CD4-positive, alpha-beta memory T cell (primary cell): ENCODE results near the gene EAPP. TPM values are rescaled to one million over a fixed set of nuclear protein-coding genes. Genes with fewer than 3 reads are reported as not detected.
"Not testable (repeated sequence)": the region's sequence is repeated elsewhere in the genome, so short reads cannot be mapped to it uniquely, and the experiment has no call there.

Source experiments
- CTCF ChIA-PET: fragments of 350-600 bp; sonication (Branson Sonifier 250); formaldehyde crosslinking; loops from one replicate; lab custom pipeline; 2021; ENCODE audit warnings: inconsistent platforms; ENCODE audit not compliant: partially characterized antibody; lab: Charles Lee
- POLR2A ChIA-PET: fragments of 350-600 bp; sonication (Branson Sonifier 250); formaldehyde crosslinking; loops from one replicate; lab custom pipeline; 2021; ENCODE audit not compliant: partially characterized antibody; lab: Charles Lee
- DNase-seq, 5 donors: peaks; one replicate each; pipeline versions ENCODE4 v3.0.0 to v3.0.0-alpha.2; 2020 to 2022; ENCODE audit warnings: mixed read lengths in 1 of 5
- H3K27ac ChIP-seq: one replicate; pipeline ENCODE4 v1.7.0; 2013; ENCODE audit warnings: low read depth, low read length
- H3K27me3 ChIP-seq: 2 replicates; pipeline ENCODE4 v1.7.0; 2013; ENCODE audit warnings: mild to moderate bottlenecking, low read length, moderate library complexity; ENCODE audit not compliant: insufficient read depth
- H3K36me3 ChIP-seq: 2 replicates; pipeline ENCODE4 v1.7.0; 2013; ENCODE audit warnings: mild to moderate bottlenecking, low read length, moderate library complexity; ENCODE audit not compliant: insufficient read depth
- H3K4me1 ChIP-seq: 2 replicates; pipeline ENCODE4 v1.7.0; 2013; ENCODE audit warnings: mild to moderate bottlenecking, low read length, moderate library complexity; ENCODE audit not compliant: insufficient read depth
- H3K4me3 ChIP-seq, 2 donors: one replicate each; pipeline ENCODE4 v1.7.0; 2013; ENCODE audit warnings: low read length in 2 of 2, mild to moderate bottlenecking in 1 of 2
- H3K9me3 ChIP-seq, 2 donors: one replicate each; pipeline ENCODE4 v1.7.0; 2013; ENCODE audit warnings: low read length in 2 of 2, control low read depth in 1 of 2; ENCODE audit not compliant: control insufficient read depth in 1 of 2
- H3K27ac Mint-ChIP-seq, 7 donors: one replicate each; pipeline ENCODE4 v1.8.0; 2020 to 2021; ENCODE audit warnings: mixed read lengths in 7 of 7, mild to moderate bottlenecking in 6 of 7, inconsistent platforms in 3 of 7, moderate library complexity in 3 of 7
- H3K27me3 Mint-ChIP-seq, 2 donors: one replicate each; pipeline ENCODE4 v1.8.0; 2020 to 2021; ENCODE audit warnings: mixed read lengths in 2 of 2
- H3K36me3 Mint-ChIP-seq, 2 donors: one replicate each; pipeline ENCODE4 v1.8.0; 2020 to 2021; ENCODE audit warnings: mixed read lengths in 2 of 2, inconsistent platforms in 1 of 2, mild to moderate bottlenecking in 1 of 2
- H3K4me1 Mint-ChIP-seq, 4 donors: one replicate each; pipeline ENCODE4 v1.8.0; 2020 to 2021; ENCODE audit warnings: mixed read lengths in 4 of 4, mild to moderate bottlenecking in 1 of 4
- H3K4me3 Mint-ChIP-seq, 8 donors: one replicate each; pipeline ENCODE4 v1.8.0; 2020 to 2021; ENCODE audit warnings: mixed read lengths in 8 of 8, mild to moderate bottlenecking in 7 of 8, moderate library complexity in 6 of 8, inconsistent platforms in 3 of 8
- H3K9me3 Mint-ChIP-seq, 8 donors: one replicate each; pipeline ENCODE4 v1.8.0; 2020 to 2021; ENCODE audit warnings: mixed read lengths in 8 of 8, mild to moderate bottlenecking in 5 of 8, inconsistent platforms in 3 of 8, moderate library complexity in 1 of 8
- intact Hi-C: fragments of 100-400 bp; cut with micrococcal nuclease; formaldehyde crosslinking; loops from one replicate; pipeline ENCODE4 v1.15.1; 2023
- polyA plus RNA-seq, 2 donors: library from polyadenylated mRNA; unstranded; fragments of 300-500 nt; fragmentation: Illumina TruSeq; gene quantifications; one replicate each; pipeline ENCODE4 v1.2.3, GENCODE V29; 2021
- total RNA-seq, 2 experiments: library from RNA; stranded (reverse); gene quantifications; one replicate each; pipeline ENCODE4 v1.2.3, GENCODE V29; 2021

EAPP gene
- total and polyA plus RNA-seq, 4 experiments from 2014 or later: 58.2 to 141 (median 86.4) TPM

- Histone ChIP-seq H3K27ac (no peak overlapping the region), H3K27me3 (no peaks in the 10 kb centered on the region), H3K4me1 (no peaks in the 10 kb centered on the region), H3K36me3 (no peaks in the 10 kb centered on the region), H3K9me3 (no peaks in the 10 kb centered on the region), H3K4me3 (no peak overlapping the region)
- intact Hi-C loops: no loop called here
- peak overlapping the region in 2 of 7 donors; percentile 48 to 85 for H3K27ac Mint-ChIP-seq
- peaks cover 6 to 11% (median 6%) of the 10 kb centered on the region in 4 donors for H3K4me1 Mint-ChIP-seq
- peaks cover 0 to 5% of the 10 kb centered on the region in 2 donors for H3K36me3 Mint-ChIP-seq
- no peaks in the 10 kb centered on the region for H3K27me3 Mint-ChIP-seq
- H3K9me3 Mint-ChIP-seq: peaks cover 0 to 33% (median 13%) of the 10 kb centered on the region in 8 donors
- peak in 2 of 5 donors; percentile 32 to 47 for DNase-seq
- peak overlapping the region in 2 of 8 donors; percentile 5 to 25 for H3K4me3 Mint-ChIP-seq
- CTCF ChIA-PET: no interaction called here
- POLR2A ChIA-PET: interaction anchor here (1.6 kb wide), 1 partner anchor 8 kb away, joined by 5 read pairs; no protein-coding TSS in a partner anchor
Observed at GRCh38 chr14:34548472-34548981, 9.0 kb upstream of the EAPP start.

DNA sequence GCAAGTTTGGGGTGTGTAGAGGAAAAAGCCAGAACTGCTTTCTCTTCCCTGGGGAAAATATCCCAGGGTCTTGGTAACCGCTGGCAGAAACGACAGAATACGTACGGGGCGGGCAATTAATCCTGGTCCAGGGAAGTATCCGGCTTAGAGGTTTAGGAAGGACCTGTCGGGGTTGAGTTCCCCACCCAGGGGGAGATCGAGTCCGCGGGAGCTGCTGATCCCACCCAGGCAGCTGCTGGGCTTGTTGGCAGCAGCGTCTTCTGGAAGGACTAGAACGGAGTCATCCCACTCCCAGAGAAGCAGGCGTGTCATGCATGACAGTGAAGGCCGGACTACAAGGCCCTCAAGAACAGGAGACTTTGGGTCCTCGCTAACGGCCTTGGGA lies 7.6 kb upstream of the EAPP start:
- H3K36me3 ChIP-seq, H3K9me3 ChIP-seq, H3K27ac Mint-ChIP-seq, H3K27ac ChIP-seq, H3K27me3 ChIP-seq, CTCF ChIA-PET, POLR2A ChIA-PET, H3K27me3 Mint-ChIP-seq, DNase-seq, H3K36me3 Mint-ChIP-seq, H3K4me3 Mint-ChIP-seq, intact Hi-C loops, H3K4me3 ChIP-seq, H3K4me1 ChIP-seq: not testable (repeated sequence)
- Mint-ChIP-seq H3K4me1 (peaks cover 6 to 11% (median 6%) of the 10 kb centered on the region in 4 donors), H3K9me3 (peaks cover 0 to 23% (median 11%) of the 10 kb centered on the region in 8 donors)

GRCh38 chr14:34546272-34547135 lies 7.0 kb upstream of the EAPP start:
- H3K4me3 ChIP-seq, H3K9me3 ChIP-seq, H3K36me3 ChIP-seq, H3K27me3 ChIP-seq, H3K27ac Mint-ChIP-seq, CTCF ChIA-PET, H3K27me3 Mint-ChIP-seq, intact Hi-C loops, H3K36me3 Mint-ChIP-seq, H3K4me1 ChIP-seq, DNase-seq, H3K27ac ChIP-seq, H3K4me3 Mint-ChIP-seq, POLR2A ChIA-PET, H3K4me1 Mint-ChIP-seq: not testable (repeated sequence)
- H3K9me3 Mint-ChIP-seq: peaks cover 0 to 16% (median 5%) of the 10 kb centered on the region in 8 donors

GRCh38 chr14:34540181-34541059 lies 919 bp upstream of the EAPP start:
- H3K27ac Mint-ChIP-seq: peak overlapping the region; percentile 97 to 100 (median 99)
- H3K27me3 ChIP-seq, H3K9me3 ChIP-seq, intact Hi-C loops, H3K27me3 Mint-ChIP-seq, H3K36me3 ChIP-seq, DNase-seq, CTCF ChIA-PET, H3K9me3 Mint-ChIP-seq: not testable (repeated sequence)
- Histone ChIP-seq H3K4me1 (peaks cover 31% of the 10 kb centered on the region), H3K4me3 (peak overlapping the region in 1 of 2 donors; percentile 94), H3K27ac (peak overlapping the region; percentile 100)
- peak overlapping the region; percentile 97 to 100 (median 99) for H3K4me3 Mint-ChIP-seq
- POLR2A ChIA-PET: interaction anchor here (1.0 to 2.0 kb wide), 6 partner anchors 8 to 863 kb away, joined by 3 to 13 read pairs (median 4); partner anchors contain the start of genes PPP2R3C and PSMA6
- H3K36me3 Mint-ChIP-seq: peaks cover 4 to 21% of the 10 kb centered on the region in 2 donors
- H3K4me1 Mint-ChIP-seq: peaks cover 19 to 45% (median 31%) of the 10 kb centered on the region in 4 donors

DNA sequence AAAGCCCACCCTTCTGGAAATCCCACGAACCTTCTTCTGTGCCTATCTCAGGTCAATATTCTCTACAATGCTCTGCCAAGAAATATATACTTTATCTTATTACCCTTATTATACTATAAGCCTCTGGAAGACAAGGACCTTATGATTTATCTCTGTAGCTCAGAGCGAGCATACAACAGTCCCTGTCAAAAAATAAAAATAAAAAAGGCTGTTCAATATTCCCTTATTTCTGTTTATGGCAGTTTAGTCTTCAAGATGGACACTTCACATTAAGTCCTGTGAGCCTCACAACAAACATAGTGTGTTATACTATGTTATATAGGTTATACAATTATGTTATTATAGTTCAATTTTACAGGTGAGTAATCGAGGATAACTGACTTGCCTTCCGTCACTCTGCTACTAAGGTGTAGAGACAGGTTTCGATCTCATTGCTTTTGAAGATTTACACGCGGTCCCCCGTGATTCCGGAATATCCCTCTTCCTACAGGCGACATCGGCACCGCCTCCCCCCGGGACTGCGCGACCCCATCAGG lies 562 bp downstream of the EAPP start:
- H3K4me1 Mint-ChIP-seq: peaks cover 19 to 50% (median 33%) of the 10 kb centered on the region in 4 donors
- no peaks in the 10 kb centered on the region for H3K27me3 ChIP-seq
- POLR2A ChIA-PET: interaction anchor here (0.7 to 2.0 kb wide), 4 partner anchors 15 to 442 kb away, joined by 3 to 13 read pairs (median 4); partner anchors contain the start of gene SNX6
- CTCF ChIA-PET: no interaction called here
- peak overlapping the region; percentile 97 to 100 (median 99) for H3K4me3 Mint-ChIP-seq
- intact Hi-C loops: loop anchor here (5.0 to 10.0 kb wide), 5 partner anchors 77 to 1286 kb away; partner anchors contain the start of genes BRMS1L, NFKBIA, PPP2R3C and PRORP
- H3K27ac Mint-ChIP-seq: peak overlapping the region; percentile 97 to 100 (median 99)
- peaks cover 31% of the 10 kb centered on the region for H3K4me1 ChIP-seq
- peaks cover 0 to 2% (median 0%) of the 10 kb centered on the region in 8 donors for H3K9me3 Mint-ChIP-seq
- H3K36me3 Mint-ChIP-seq: peaks cover 4 to 26% of the 10 kb centered on the region in 2 donors
- no peaks in the 10 kb centered on the region for H3K9me3 ChIP-seq
- H3K36me3 ChIP-seq: peaks cover 11% of the 10 kb centered on the region
- peak overlapping the region; percentile 100 for H3K27ac ChIP-seq
- peak overlapping the region; percentile 66 to 94 for H3K4me3 ChIP-seq
- H3K27me3 Mint-ChIP-seq: no peaks in the 10 kb centered on the region
- DNase-seq: no peak

GRCh38 chr14:34538096-34538495 lies 1.4 kb downstream of the EAPP start:
- H3K27me3 Mint-ChIP-seq, CTCF ChIA-PET, DNase-seq, H3K4me3 ChIP-seq, H3K9me3 ChIP-seq, H3K9me3 Mint-ChIP-seq, H3K27me3 ChIP-seq: not testable (repeated sequence)
- H3K27ac Mint-ChIP-seq: peak overlapping the region in 6 of 7 donors; percentile 74 to 100 (median 98)
- Histone ChIP-seq H3K27ac (peak overlapping the region; percentile 100), H3K4me1 (peaks cover 31% of the 10 kb centered on the region), H3K36me3 (peaks cover 17% of the 10 kb centered on the region)
- POLR2A ChIA-PET: interaction anchor here (0.7 to 1.7 kb wide), 2 partner anchors 92 to 443 kb away, joined by 3 to 6 read pairs; partner anchors contain the start of gene SNX6
- H3K4me1 Mint-ChIP-seq: peaks cover 22 to 57% (median 39%) of the 10 kb centered on the region in 4 donors
- peak overlapping the region; percentile 49 to 100 (median 99) for H3K4me3 Mint-ChIP-seq
- intact Hi-C loops: loop anchor here (5.0 to 10.0 kb wide), 5 partner anchors 76 to 1287 kb away; partner anchors contain the start of genes BRMS1L, NFKBIA, PPP2R3C and PRORP
- peaks cover 11 to 33% of the 10 kb centered on the region in 2 donors for H3K36me3 Mint-ChIP-seq
